ENCODE data around the gene OTUD7B. TPM values are rescaled to one million over a fixed set of nuclear protein-coding genes. Genes with fewer than 3 reads are reported as not detected.

Gene OTUD7B
- total RNA-seq, 1 experiment from 2014 or later = 23.5 TPM

DNA sequence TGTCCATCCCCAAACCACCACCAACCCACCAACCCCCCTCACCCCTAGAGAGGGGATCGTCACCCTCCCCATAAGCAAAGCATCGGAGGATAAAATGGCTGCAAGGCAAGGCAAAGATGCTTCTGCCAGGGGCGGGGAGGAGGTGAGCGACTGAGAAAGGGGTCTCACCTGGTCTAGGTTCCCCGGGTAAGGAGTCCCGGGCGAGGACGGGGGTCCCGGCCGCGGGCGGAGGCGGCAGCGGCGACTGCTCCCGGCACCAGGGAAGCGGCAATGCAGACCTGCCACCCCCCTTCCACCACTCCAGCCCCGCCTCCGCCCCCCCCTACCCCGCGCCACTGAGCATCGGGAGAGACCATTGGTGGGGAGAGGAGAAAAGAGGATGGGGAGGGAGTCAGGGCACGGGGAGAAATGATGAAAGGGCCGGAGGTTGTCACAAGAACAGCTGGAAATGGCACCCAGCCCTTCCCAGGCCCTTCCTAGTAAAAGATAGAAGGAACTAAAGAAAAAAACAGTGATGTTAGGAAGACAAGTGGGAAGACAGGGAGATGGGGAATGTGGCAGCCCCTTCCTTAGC is 92.9 kb downstream of the OTUD7B start, which contains the start of gene SV2A:
TSS of gene SV2A (minus strand) at position 274 of the 574 bp plus-strand sequence. CDS start 4,004 bp downstream, outside the sequence.
- Histone ChIP-seq H2BK20ac (ENCODE audit: low read depth, low read length, poor library complexity, severe bottlenecking) (no peak within 1 kb of the TSS), H3K18ac (ENCODE audit: insufficient read length, low read depth, low read length) (no peak within 1 kb of the TSS), H2BK15ac (ENCODE audit: low read depth, low read length) (no peak within 1 kb of the TSS), H3K14ac (ENCODE audit: insufficient read depth, low read length) (no peak within 1 kb of the TSS), H3K27me3 (ENCODE audit: insufficient read depth, low read length) (no peaks in the 10 kb centered on the region), H3K4me1 (ENCODE audit: insufficient read depth, low read length) (peaks cover 8% of the 10 kb centered on the region; the same call in 1 of the 2 replicates), H3T11ph (ENCODE audit: low read length) (no peak within 1 kb of the TSS), H3K23ac (ENCODE audit: insufficient read length, low read depth, low read length) (no peak within 1 kb of the TSS), H3K79me1 (ENCODE audit: insufficient read depth, low read depth, low read length, poor library complexity, severe bottlenecking) (no peaks in the 10 kb centered on the region), H3K4ac (ENCODE audit: low read depth, low read length) (no peak within 1 kb of the TSS), H2AFZ (ENCODE audit: low read length) (no peak within 1 kb of the TSS), H3K4me2 (ENCODE audit: insufficient read depth, insufficient read length, low read length) (peak within 1 kb of the TSS; percentile 65), H2AK5ac (ENCODE audit: insufficient read length, low read length) (no peak within 1 kb of the TSS), H2BK120ac (ENCODE audit: low read depth, low read length, poor library complexity, severe bottlenecking) (no peak within 1 kb of the TSS), H4K91ac (ENCODE audit: insufficient read length, low read depth, low read length) (no peak within 1 kb of the TSS), H3K56ac (ENCODE audit: insufficient read length, low read depth, low read length) (no peak within 1 kb of the TSS), H4K5ac (ENCODE audit: insufficient read length, low read depth, low read length) (no peak within 1 kb of the TSS), H3K9ac (ENCODE audit: extremely low read depth, insufficient read length, low read length) (peak within 1 kb of the TSS; percentile 53), H2BK12ac (ENCODE audit: insufficient read length, low read depth, low read length) (no peak within 1 kb of the TSS), H2BK5ac (ENCODE audit: insufficient read length, low read length) (no peak within 1 kb of the TSS), H3K9me3 (ENCODE audit: control insufficient read depth, low read depth, low read length) (no peaks in the 10 kb centered on the region), H4K20me1 (ENCODE audit: control insufficient read depth, insufficient read depth, insufficient read length) (no peaks in the 10 kb centered on the region), H3K27ac (ENCODE audit: insufficient read length, low read depth, low read length) (no peak within 1 kb of the TSS), H4K8ac (replicated peaks; ENCODE audit: insufficient read length, low read depth, low read length) (no peak within 1 kb of the TSS), H3K79me2 (ENCODE audit: insufficient read depth, low read length) (no peaks in the 10 kb centered on the region; the same call in 1 of the 2 replicates), H3K23me2 (ENCODE audit: insufficient read length, low read depth, low read length, poor library complexity, severe bottlenecking) (peaks cover 13% of the 10 kb centered on the region)
- Mint-ChIP-seq H3K27me3 (ENCODE audit: low read depth) (no peaks in the 10 kb centered on the region), H3K4me1 (peaks cover 27 to 31% of the 10 kb centered on the region in 2 experiments), H3K36me3 (ENCODE audit: insufficient read depth in 1 of 3, low read depth in 3 of 3) (peaks cover 11 to 23% (median 18%) of the 10 kb centered on the region in 3 experiments; a peak in 6 of 7 replicates), H3K4me3 (peak within 1 kb of the TSS; percentile 88 to 98), H3K9me3 (no peaks in the 10 kb centered on the region), H3K27ac (peak within 1 kb of the TSS; percentile 76 to 97 (median 83); a peak in 4 of 7 replicates)
- TF ChIP-seq CTCF (conservative IDR thresholded peaks at IDR 0.05) = no peak
- peak; percentile 86 for DNase-seq
- no CpG with 5 or more reads among the region's 24 CpGs for WGBS (ENCODE audit: extremely low coverage, insufficient read length, low lambda C conversion rate)
